ENCODE data around the gene KIAA1586. TPM values are rescaled to one million over a fixed set of nuclear protein-coding genes. Genes with fewer than 3 reads are reported as not detected.
"Not testable (repeated sequence)": the region's sequence is repeated elsewhere in the genome, so short reads cannot be mapped to it uniquely, and the experiment has no call there.

KIAA1586 gene
- total RNA-seq, 2 donors from 2014 or later, result 1.3 to 6.0 TPM

- no peak for TF ChIP-seq POLR2A (IDR thresholded peaks at IDR 0.05)
- TF ChIP-seq, protein P1, sequence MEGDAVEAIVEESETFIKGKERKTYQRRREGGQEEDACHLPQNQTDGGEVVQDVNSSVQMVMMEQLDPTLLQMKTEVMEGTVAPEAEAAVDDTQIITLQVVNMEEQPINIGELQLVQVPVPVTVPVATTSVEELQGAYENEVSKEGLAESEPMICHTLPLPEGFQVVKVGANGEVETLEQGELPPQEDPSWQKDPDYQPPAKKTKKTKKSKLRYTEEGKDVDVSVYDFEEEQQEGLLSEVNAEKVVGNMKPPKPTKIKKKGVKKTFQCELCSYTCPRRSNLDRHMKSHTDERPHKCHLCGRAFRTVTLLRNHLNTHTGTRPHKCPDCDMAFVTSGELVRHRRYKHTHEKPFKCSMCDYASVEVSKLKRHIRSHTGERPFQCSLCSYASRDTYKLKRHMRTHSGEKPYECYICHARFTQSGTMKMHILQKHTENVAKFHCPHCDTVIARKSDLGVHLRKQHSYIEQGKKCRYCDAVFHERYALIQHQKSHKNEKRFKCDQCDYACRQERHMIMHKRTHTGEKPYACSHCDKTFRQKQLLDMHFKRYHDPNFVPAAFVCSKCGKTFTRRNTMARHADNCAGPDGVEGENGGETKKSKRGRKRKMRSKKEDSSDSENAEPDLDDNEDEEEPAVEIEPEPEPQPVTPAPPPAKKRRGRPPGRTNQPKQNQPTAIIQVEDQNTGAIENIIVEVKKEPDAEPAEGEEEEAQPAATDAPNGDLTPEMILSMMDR (IDR thresholded peaks at IDR 0.05), result no peak
- H3K4me3 ChIP-seq, result no peak overlapping the region
- WGBS, 2 donors, result 88 to 94% methylated on average over 1 of the region's 1 CpG
- intact Hi-C loops (cut with DNase I), result no loop called here
- no peak overlapping the region for H3K27ac ChIP-seq
- H3K36me3 ChIP-seq (replicated peaks in 1 of 2; ENCODE audit: insufficient read depth in 1 of 2, low read depth in 2 of 2), result no peaks in the 10 kb centered on the region
- ATAC-seq, result no peak
- H3K27me3 ChIP-seq, result no peaks in the 10 kb centered on the region
- H3K9me3 ChIP-seq, result no peaks in the 10 kb centered on the region
- peaks cover 6% of the 10 kb centered on the region for H3K4me1 ChIP-seq
- no peak for DNase-seq
These were observed 40.4 kb downstream of the KIAA1586 start for GRCh38 chr6:57086843-57087242.

DNA sequence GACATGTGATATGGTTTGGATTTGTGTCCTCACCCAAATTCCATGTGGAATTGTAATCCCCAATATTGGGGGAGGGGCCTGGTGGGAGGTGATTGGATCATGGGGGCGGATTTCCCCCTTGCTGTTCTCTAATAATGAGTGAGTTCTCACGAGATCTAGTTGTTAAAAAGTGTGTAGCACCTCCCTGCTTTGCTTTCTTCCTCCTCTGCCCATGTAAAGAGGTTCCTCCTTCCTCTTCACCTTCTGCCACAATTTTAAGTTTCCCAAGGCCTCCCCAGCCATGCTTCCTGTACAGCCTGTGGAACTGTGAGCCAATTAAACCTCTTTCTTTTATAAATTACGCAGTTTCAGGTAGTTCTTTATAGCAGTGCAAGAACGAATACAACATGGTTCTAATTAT, 41.4 kb downstream of the KIAA1586 start:
- intact Hi-C loops (cut with DNase I), result no loop called here

GRCh38 chr6:57089265-57089664, 42.8 kb downstream of the KIAA1586 start:
- Histone ChIP-seq H3K4me1 (peaks cover 27% of the 10 kb centered on the region), H3K9me3 (no peaks in the 10 kb centered on the region), H3K27me3 (no peaks in the 10 kb centered on the region), H3K27ac (peak overlapping the region in 1 of 4 donors; percentile 86), H3K4me3 (no peak overlapping the region), H3K36me3 (replicated peaks in 1 of 2; ENCODE audit: insufficient read depth in 1 of 2, low read depth in 2 of 2) (no peaks in the 10 kb centered on the region)
- TF ChIP-seq POLR2A (IDR thresholded peaks at IDR 0.05), result no peak
- TF ChIP-seq, protein P1 (IDR thresholded peaks at IDR 0.05), result no peak
- 61 to 63% methylated on average over 3 of the region's 3 CpGs for WGBS, 2 donors
- DNase-seq (no peak), ATAC-seq (no peak)
- intact Hi-C loops (cut with DNase I), result no loop called here

More for the DNA sequence above, 41.4 kb downstream of the KIAA1586 start:
- Histone ChIP-seq H3K36me3 (replicated peaks in 1 of 2; ENCODE audit: insufficient read depth in 1 of 2, low read depth in 2 of 2) (no peaks in the 10 kb centered on the region), H3K4me3 (no peak overlapping the region), H3K27me3 (no peaks in the 10 kb centered on the region), H3K4me1 (peaks cover 17% of the 10 kb centered on the region), H3K27ac (no peak overlapping the region), H3K9me3 (no peaks in the 10 kb centered on the region)
- ATAC-seq (no peak), DNase-seq (no peak)
- no peak for TF ChIP-seq POLR2A (IDR thresholded peaks at IDR 0.05)
- TF ChIP-seq, protein P1 (IDR thresholded peaks at IDR 0.05), result no peak
- WGBS, 2 donors, result 61 to 74% methylated on average over 4 of the region's 4 CpGs

- DNase-seq (peak; percentile 95 to 98 (median 98)), ATAC-seq (peak; percentile 98)
- Histone ChIP-seq H3K27me3 (no peaks in the 10 kb centered on the region), H3K27ac (peak within 1 kb of the TSS; percentile 64 to 86 (median 78)), H3K4me3 (peak within 1 kb of the TSS; percentile 45 to 63), H3K9me3 (no peaks in the 10 kb centered on the region), H3K4me1 (peaks cover 27% of the 10 kb centered on the region), H3K36me3 (replicated peaks in 1 of 2; ENCODE audit: insufficient read depth in 1 of 2, low read depth in 2 of 2) (no peaks in the 10 kb centered on the region)
- 0% methylated on average over 21 to 38 of the region's 58 CpGs for WGBS, 2 donors
- TF ChIP-seq, protein P1 (IDR thresholded peaks at IDR 0.05), result peak in 2 of 7 experiments; percentile 1 to 29
- TF ChIP-seq POLR2A (IDR thresholded peaks at IDR 0.05), result peak; percentile 66 to 91 (median 90)
- intact Hi-C loops (cut with DNase I), result no loop called here
These were observed 43.4 kb downstream of the KIAA1586 start, which contains the start of gene ZNF451 for GRCh38 chr6:57089687-57090457. TSS of gene ZNF451 (plus strand) at chr6:57090188. CDS start at chr6:57090254, 66 bp downstream.

DNA sequence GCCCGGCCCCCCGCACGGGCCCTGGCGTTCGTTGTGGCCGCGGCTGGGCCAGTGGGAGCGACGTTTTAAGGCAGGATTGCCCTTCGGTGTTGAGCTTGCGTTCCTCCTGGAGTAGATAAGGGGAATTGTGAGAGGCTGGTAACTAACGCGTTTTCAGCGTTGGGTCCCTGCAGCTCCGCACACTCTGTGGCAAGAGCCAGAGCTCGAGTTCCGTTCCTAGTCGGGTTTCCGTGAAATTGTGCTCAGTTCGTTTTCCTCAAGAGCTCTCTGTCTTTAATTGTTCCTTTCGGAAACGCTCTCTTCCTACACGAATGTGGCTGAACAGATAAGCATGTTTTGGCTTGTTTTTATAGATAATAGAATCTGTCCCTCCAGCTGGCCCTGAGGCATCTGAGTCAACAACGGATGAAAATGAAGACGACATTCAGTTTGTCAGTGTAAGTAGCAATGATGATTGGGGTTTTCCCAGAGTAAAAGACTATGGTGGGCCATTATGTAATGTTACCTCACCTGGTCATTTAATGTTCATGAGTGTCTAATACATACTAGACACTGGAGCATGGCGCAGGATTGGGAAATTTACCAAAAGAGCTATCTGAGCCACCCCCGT, 44.1 kb downstream of the KIAA1586 start:
- H3K9me3 ChIP-seq; DNase-seq; H3K36me3 ChIP-seq (replicated peaks in 1 of 2; ENCODE audit: insufficient read depth in 1 of 2, low read depth in 2 of 2); intact Hi-C loops (cut with DNase I); H3K27me3 ChIP-seq: not testable (repeated sequence)
- peaks cover 27% of the 10 kb centered on the region for H3K4me1 ChIP-seq
- no CpG with 5 or more reads among the region's 27 CpGs for WGBS, 2 donors
- peak overlapping the region in 1 of 2 donors; percentile 63 for H3K4me3 ChIP-seq
- H3K27ac ChIP-seq, result peak overlapping the region in 3 of 4 donors; percentile 71 to 86 (median 86)
- peak; percentile 10 for ATAC-seq

DNA sequence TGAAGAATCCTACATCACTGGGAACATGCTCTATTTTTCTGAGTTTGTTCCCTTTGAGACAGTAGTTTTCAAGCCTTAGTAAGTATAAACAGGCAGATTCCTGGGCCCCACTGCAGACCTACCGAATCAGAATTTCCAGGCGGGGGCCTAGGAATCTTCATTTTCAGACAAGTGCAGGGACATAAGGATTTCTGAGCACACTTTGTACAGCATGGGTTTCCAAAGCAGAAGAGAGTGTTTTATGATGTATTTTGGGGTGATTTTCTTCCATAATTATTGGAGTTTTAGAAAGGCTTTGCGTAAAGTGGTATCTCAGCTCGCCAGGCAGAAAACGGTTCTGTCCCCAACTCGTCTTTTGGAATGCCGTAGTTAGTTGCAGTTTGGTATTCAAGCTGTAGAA, 44.9 kb downstream of the KIAA1586 start:
- intact Hi-C loops (cut with DNase I); H3K9me3 ChIP-seq; H3K36me3 ChIP-seq (replicated peaks in 1 of 2; ENCODE audit: insufficient read depth in 1 of 2, low read depth in 2 of 2); H3K27me3 ChIP-seq; ATAC-seq; H3K4me3 ChIP-seq; H3K27ac ChIP-seq; DNase-seq: not testable (repeated sequence)
- WGBS, 2 donors, result 84 to 90% methylated on average over 7 of the region's 7 CpGs
- peaks cover 27% of the 10 kb centered on the region for H3K4me1 ChIP-seq

Data from body of pancreas (tissue), 4 donors.